Heart left ventricle (tissue), 13 donors: Measurements from ENCODE around the gene SNRPD3.

Experiments
- CTCF ChIP-seq, 12 donors: fragments of 200-600 bp; sonication (generic) in 4 of 12; IDR thresholded peaks; one replicate each; pipeline versions ENCODE4 v1.5.0 to v1.8.0; 2018 to 2022; ENCODE audit warnings: antibody characterized with exemption in 12 of 12, mild to moderate bottlenecking in 5 of 12
- POLR2A ChIP-seq, 2 donors: fragments of 450-650 bp; IDR thresholded peaks; one replicate each; pipeline ENCODE4 v1.6.1; 2017; ENCODE audit warnings: antibody characterized with exemption in 2 of 2, mild to moderate bottlenecking in 2 of 2, moderate library complexity in 2 of 2
- donor health status: ischemic (EF 13 %, LVEDD 7.1; RV severe dilation, severe dysfunction).
- donor health status: DM: no; HTN: yes; CAD: no.
- donor health status: DM: no; HTN: no; CAD: no.
- donor health status: ischemic (EF 25% LVEDD 6.9; RV normal size, moderate dysfunction).
- donor health status: ischemic (EF 25% LVEDD 5.7; RV mildly dilated, moderate dysfunction).
- donor health status: ischemic (EF 35%, LVEDD 5.7; RV mildly dilated, moderate dysfunction).
- donor health status: nonischemic (EF 11% LVEDD 7.7; RV severe dilation, severe dysfunction).
- donor health status: DM: yes; HTN: yes; CAD: no.
- donor health status: PGD.
- donor health status: ischemic (EF 29% LVEDD 5.4; RV normal size, mild dysfunction).
- donor health status: nonischemic (EF 23%, LVEDD 6.1; RV moderate dilation, normal function).

- no peak for TF ChIP-seq CTCF (IDR thresholded peaks at IDR 0.05)
- TF ChIP-seq POLR2A (IDR thresholded peaks at IDR 0.05), result no peak
Measured at GRCh38 chr22:24592058-24592850, 36.5 kb downstream of the SNRPD3 start.
